HEK293 (cell line): Measurements from ENCODE around the gene TRIM69.

Experiments
- CTCF ChIA-PET: fragments of 350-600 bp; formaldehyde crosslinking; extraction: SDS; loops from one replicate; lab custom pipeline; 2021; ENCODE audit warnings: antibody characterized with exemption; lab: Yijun Ruan, JAX
- POLR2A ChIA-PET: fragments of 300-600 bp; formaldehyde crosslinking; extraction: SDS; loops from one replicate; lab custom pipeline; 2020; ENCODE audit warnings: antibody characterized with exemption, inconsistent platforms; lab: Yijun Ruan, JAX
- H3K27ac ChIP-seq: fragments of 200-500 bp; sonication (Bioruptor generic); 2 replicates; pipeline ENCODE4 v1.5.1; 2014; ENCODE audit warnings: low read depth, low read length, control low read depth, inconsistent platforms; ENCODE audit errors: extremely low read depth
- H3K36me3 ChIP-seq, 2 experiments: fragments of 200-500 bp in 1 of 2; sonication (Bioruptor generic) in 1 of 2; 1 replicate in 1 of 2; 2 replicates in 1 of 2; pipeline ENCODE4 v1.5.1; 2014 to 2017; ENCODE audit warnings: inconsistent platforms in 2 of 2, low read length in 2 of 2; ENCODE audit not compliant: control insufficient read depth in 2 of 2, insufficient read depth in 1 of 2
- H3K4me1 ChIP-seq: fragments of 200-500 bp; sonication (Bioruptor generic); 2 replicates; pipeline ENCODE4 v1.5.1; 2014; ENCODE audit warnings: mild to moderate bottlenecking, low read length, inconsistent platforms; ENCODE audit not compliant: control insufficient read depth, insufficient read depth
- H3K4me3 ChIP-seq: 2 replicates; pipeline ENCODE4 v1.5.1; 2011; ENCODE audit warnings: low read depth, mild to moderate bottlenecking, control low read depth, low read length, moderate library complexity
- H3K9me3 ChIP-seq: fragments of 200-500 bp; sonication (Bioruptor generic); 2 replicates; pipeline ENCODE4 v1.5.1; 2014; ENCODE audit warnings: low read depth, low read length, inconsistent platforms; ENCODE audit not compliant: control insufficient read depth, insufficient read depth
- KLF1 ChIP-seq: fragments of 450-650 bp; formaldehyde crosslinking; IDR thresholded peaks from 2 replicates; pipeline ENCODE4 v1.5.1; 2016; ENCODE audit warnings: missing biosample characterization, missing genetic modification characterization
- KLF7 ChIP-seq: fragments of 450-650 bp; formaldehyde crosslinking; IDR thresholded peaks from 2 replicates; pipeline ENCODE4 v1.5.1; 2016; ENCODE audit warnings: missing biosample characterization, missing genetic modification characterization, borderline replicate concordance
- SETDB1 ChIP-seq: IDR thresholded peaks from one replicate; pipeline ENCODE4 v1.6.1; 2017; ENCODE audit warnings: mild to moderate bottlenecking, low read length, moderate library complexity, mixed read lengths; ENCODE audit not compliant: insufficient read length
- ZBTB17 ChIP-seq: fragments of 450-650 bp; formaldehyde crosslinking; IDR thresholded peaks from 2 replicates; pipeline ENCODE4 v1.5.1; 2016; ENCODE audit warnings: missing biosample characterization, missing genetic modification characterization
- ZBTB7A ChIP-seq: fragments of 450-650 bp; formaldehyde crosslinking; IDR thresholded peaks from 2 replicates; pipeline ENCODE4 v1.5.1; 2016; ENCODE audit warnings: low read depth, missing biosample characterization, missing genetic modification characterization
- ZNF155 ChIP-seq: fragments of 450-650 bp; formaldehyde crosslinking; IDR thresholded peaks from 2 replicates; pipeline ENCODE4 v1.5.1; 2016; ENCODE audit warnings: missing biosample characterization, missing genetic modification characterization
- ZNF184 ChIP-seq: fragments of 450-650 bp; IDR thresholded peaks from 2 replicates; pipeline ENCODE4 v1.5.1; 2018; ENCODE audit warnings: missing biosample characterization, mild to moderate bottlenecking, missing genetic modification characterization
- ZNF214 ChIP-seq: fragments of 450-650 bp; formaldehyde crosslinking; IDR thresholded peaks from 2 replicates; pipeline ENCODE4 v1.5.1; 2017; ENCODE audit warnings: missing biosample characterization, mild to moderate bottlenecking, missing genetic modification characterization, borderline replicate concordance
- ZNF239 ChIP-seq: fragments of 450-650 bp; formaldehyde crosslinking; IDR thresholded peaks from 2 replicates; pipeline ENCODE4 v1.5.1; 2016; ENCODE audit warnings: missing biosample characterization, missing genetic modification characterization
- ZNF311 ChIP-seq: fragments of 450-650 bp; formaldehyde crosslinking; IDR thresholded peaks from 2 replicates; pipeline ENCODE4 v1.5.1; 2017; ENCODE audit warnings: missing biosample characterization, missing genetic modification characterization, borderline replicate concordance
- ZNF529 ChIP-seq: fragments of 450-650 bp; formaldehyde crosslinking; IDR thresholded peaks from 2 replicates; pipeline ENCODE4 v1.5.1; 2017; ENCODE audit warnings: missing genetic modification characterization, missing biosample characterization; ENCODE audit not compliant: insufficient replicate concordance
- ZNF747 ChIP-seq: fragments of 450-650 bp; formaldehyde crosslinking; IDR thresholded peaks from 2 replicates; pipeline ENCODE4 v1.5.1; 2016; ENCODE audit warnings: missing biosample characterization, missing genetic modification characterization
- ZNF791 ChIP-seq: fragments of 450-650 bp; formaldehyde crosslinking; IDR thresholded peaks from 2 replicates; pipeline ENCODE4 v1.5.1; 2016; ENCODE audit warnings: missing biosample characterization, missing genetic modification characterization
- ZNF830 ChIP-seq: fragments of 450-650 bp; IDR thresholded peaks from 2 replicates; pipeline ENCODE4 v1.5.0; 2018; ENCODE audit warnings: missing biosample characterization, missing genetic modification characterization, low read depth, mild to moderate bottlenecking, moderate library complexity
- TF ChIP-seq, protein P1 (sequence below): fragments of 450-650 bp; formaldehyde crosslinking; IDR thresholded peaks from 2 replicates; pipeline ENCODE4 v1.5.1; 2016; ENCODE audit warnings: missing biosample characterization, missing genetic modification characterization
- TF ChIP-seq, protein P2 (sequence below): fragments of 450-650 bp; formaldehyde crosslinking; IDR thresholded peaks from 2 replicates; pipeline ENCODE4 v1.5.1; 2017; ENCODE audit warnings: missing biosample characterization, mild to moderate bottlenecking, missing genetic modification characterization, moderate library complexity
- TF ChIP-seq, protein P3 (sequence below): fragments of 450-650 bp; formaldehyde crosslinking; IDR thresholded peaks from 2 replicates; pipeline ENCODE4 v1.5.1; 2017; ENCODE audit warnings: missing biosample characterization, missing genetic modification characterization
- TF ChIP-seq, protein P4 (sequence below): fragments of 450-650 bp; formaldehyde crosslinking; IDR thresholded peaks from 2 replicates; pipeline ENCODE4 v1.5.1; 2016; ENCODE audit warnings: missing biosample characterization, missing genetic modification characterization
- TF ChIP-seq, protein P5 (sequence below): IDR thresholded peaks from 2 replicates; pipeline ENCODE4 v1.6.1; 2011; ENCODE audit warnings: mild to moderate bottlenecking, low read depth, low read length, borderline replicate concordance

Gene TRIM69

DNA sequence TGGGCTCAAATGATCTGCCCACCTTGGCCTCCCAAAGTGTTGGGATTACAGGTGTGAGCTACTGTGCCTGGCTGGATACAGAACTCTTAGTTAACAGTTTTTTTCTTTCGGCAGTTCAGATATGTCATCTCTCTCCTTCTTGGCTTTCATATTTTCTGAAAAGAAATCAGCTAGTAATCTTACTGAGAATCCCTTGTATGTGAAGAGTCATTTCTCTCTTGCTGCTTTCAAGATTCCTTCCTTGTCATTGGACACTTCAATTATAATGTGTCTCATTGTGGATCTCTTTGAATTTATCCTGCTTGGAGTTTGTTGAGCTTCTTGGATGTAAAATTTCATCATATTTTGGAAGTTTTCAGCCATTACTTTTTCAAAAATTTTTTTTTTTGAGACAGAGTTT is 17.0 kb downstream of the TRIM69 start:
- Histone ChIP-seq H3K4me1 (no peaks in the 10 kb centered on the region), H3K9me3 (no peaks in the 10 kb centered on the region), H3K36me3 (no peaks in the 10 kb centered on the region)
- CTCF ChIA-PET = interaction anchor here (0.5 to 1.3 kb wide), 2 partner anchors 15 to 203 kb away, joined by 3 to 6 read pairs; no protein-coding TSS in a partner anchor
- TF ChIP-seq ZNF747 (tag by site-specific recombination) (no peak), SETDB1 (peak; percentile 46), ZNF791 (peak; percentile 94), ZNF184 (tag by site-specific recombination) (no peak)
- TF ChIP-seq, all 188 proteins: peak for 2
- POLR2A ChIA-PET = no interaction called here
- H3K4me3 ChIP-seq = no peak overlapping the region
- H3K27ac ChIP-seq = no peak overlapping the region

DNA sequence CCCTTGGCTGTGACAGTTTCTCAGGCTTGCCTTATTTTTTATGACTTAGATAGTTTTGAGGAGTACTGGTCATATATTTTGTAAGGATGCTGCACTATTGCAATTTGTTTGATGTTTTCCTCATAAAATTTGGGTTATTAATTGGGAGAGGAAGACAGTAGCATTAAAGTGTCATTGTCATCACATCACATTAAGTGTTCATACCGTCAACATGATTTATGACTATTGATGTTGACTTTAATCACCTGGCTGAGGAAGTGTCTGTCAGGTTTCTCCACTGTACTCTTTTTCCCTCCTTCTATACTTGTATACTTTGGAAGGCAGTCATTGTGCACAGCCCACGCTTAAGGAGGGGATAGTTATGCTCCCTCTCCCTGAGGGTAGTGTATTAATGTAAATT is 26.9 kb downstream of the TRIM69 start:
- Histone ChIP-seq H3K9me3 (no peaks in the 10 kb centered on the region), H3K36me3 (no peaks in the 10 kb centered on the region), H3K4me1 (no peaks in the 10 kb centered on the region), H3K27ac (no peak overlapping the region), H3K4me3 (no peak overlapping the region)
- TF ChIP-seq, protein P1, sequence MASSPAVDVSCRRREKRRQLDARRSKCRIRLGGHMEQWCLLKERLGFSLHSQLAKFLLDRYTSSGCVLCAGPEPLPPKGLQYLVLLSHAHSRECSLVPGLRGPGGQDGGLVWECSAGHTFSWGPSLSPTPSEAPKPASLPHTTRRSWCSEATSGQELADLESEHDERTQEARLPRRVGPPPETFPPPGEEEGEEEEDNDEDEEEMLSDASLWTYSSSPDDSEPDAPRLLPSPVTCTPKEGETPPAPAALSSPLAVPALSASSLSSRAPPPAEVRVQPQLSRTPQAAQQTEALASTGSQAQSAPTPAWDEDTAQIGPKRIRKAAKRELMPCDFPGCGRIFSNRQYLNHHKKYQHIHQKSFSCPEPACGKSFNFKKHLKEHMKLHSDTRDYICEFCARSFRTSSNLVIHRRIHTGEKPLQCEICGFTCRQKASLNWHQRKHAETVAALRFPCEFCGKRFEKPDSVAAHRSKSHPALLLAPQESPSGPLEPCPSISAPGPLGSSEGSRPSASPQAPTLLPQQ = no peak
- TF ChIP-seq, protein P2, sequence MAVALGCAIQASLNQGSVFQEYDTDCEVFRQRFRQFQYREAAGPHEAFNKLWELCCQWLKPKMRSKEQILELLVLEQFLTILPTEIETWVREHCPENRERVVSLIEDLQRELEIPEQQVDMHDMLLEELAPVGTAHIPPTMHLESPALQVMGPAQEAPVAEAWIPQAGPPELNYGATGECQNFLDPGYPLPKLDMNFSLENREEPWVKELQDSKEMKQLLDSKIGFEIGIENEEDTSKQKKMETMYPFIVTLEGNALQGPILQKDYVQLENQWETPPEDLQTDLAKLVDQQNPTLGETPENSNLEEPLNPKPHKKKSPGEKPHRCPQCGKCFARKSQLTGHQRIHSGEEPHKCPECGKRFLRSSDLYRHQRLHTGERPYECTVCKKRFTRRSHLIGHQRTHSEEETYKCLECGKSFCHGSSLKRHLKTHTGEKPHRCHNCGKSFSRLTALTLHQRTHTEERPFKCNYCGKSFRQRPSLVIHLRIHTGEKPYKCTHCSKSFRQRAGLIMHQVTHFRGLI (tag by site-specific recombination) = no peak
- TF ChIP-seq ZBTB17 (tag by site-specific recombination) (no peak), ZNF830 (tag by site-specific recombination) (no peak), ZNF155 (tag by site-specific recombination) (no peak), ZNF239 (tag by site-specific recombination) (no peak), KLF1 (tag by site-specific recombination) (no peak), KLF7 (no peak), ZNF214 (no peak), ZNF529 (tag by site-specific recombination) (no peak), ZBTB7A (tag by site-specific recombination) (no peak), ZNF311 (no peak)
- TF ChIP-seq, protein P3, sequence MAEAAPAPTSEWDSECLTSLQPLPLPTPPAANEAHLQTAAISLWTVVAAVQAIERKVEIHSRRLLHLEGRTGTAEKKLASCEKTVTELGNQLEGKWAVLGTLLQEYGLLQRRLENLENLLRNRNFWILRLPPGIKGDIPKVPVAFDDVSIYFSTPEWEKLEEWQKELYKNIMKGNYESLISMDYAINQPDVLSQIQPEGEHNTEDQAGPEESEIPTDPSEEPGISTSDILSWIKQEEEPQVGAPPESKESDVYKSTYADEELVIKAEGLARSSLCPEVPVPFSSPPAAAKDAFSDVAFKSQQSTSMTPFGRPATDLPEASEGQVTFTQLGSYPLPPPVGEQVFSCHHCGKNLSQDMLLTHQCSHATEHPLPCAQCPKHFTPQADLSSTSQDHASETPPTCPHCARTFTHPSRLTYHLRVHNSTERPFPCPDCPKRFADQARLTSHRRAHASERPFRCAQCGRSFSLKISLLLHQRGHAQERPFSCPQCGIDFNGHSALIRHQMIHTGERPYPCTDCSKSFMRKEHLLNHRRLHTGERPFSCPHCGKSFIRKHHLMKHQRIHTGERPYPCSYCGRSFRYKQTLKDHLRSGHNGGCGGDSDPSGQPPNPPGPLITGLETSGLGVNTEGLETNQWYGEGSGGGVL = no peak
- TF ChIP-seq, protein P4, sequence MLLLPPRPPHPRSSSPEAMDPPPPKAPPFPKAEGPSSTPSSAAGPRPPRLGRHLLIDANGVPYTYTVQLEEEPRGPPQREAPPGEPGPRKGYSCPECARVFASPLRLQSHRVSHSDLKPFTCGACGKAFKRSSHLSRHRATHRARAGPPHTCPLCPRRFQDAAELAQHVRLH (tag by site-specific recombination) = no peak
- TF ChIP-seq, protein P5, sequence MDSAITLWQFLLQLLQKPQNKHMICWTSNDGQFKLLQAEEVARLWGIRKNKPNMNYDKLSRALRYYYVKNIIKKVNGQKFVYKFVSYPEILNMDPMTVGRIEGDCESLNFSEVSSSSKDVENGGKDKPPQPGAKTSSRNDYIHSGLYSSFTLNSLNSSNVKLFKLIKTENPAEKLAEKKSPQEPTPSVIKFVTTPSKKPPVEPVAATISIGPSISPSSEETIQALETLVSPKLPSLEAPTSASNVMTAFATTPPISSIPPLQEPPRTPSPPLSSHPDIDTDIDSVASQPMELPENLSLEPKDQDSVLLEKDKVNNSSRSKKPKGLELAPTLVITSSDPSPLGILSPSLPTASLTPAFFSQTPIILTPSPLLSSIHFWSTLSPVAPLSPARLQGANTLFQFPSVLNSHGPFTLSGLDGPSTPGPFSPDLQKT = no peak
- ChIA-PET CTCF (no interaction called here), POLR2A (no interaction called here)
